Progenitor cell of endocrine pancreas (in vitro differentiated cells): ENCODE results near the gene SAMD4A. TPM values are rescaled to one million over a fixed set of nuclear protein-coding genes. Genes with fewer than 3 reads are reported as not detected.

Experiments used
- DNase-seq: peaks from one replicate; pipeline ENCODE4 v3.0.0; 2021; ENCODE audit warnings: low spot score; ENCODE audit not compliant: unreplicated experiment
- H3K27ac Mint-ChIP-seq: 2 replicates; pipeline ENCODE4 v1.8.0; 2021; ENCODE audit warnings: mild to moderate bottlenecking, moderate library complexity, mixed read lengths
- H3K27me3 Mint-ChIP-seq: 2 replicates; pipeline ENCODE4 v1.8.0; 2021; ENCODE audit warnings: mixed read lengths
- H3K36me3 Mint-ChIP-seq: 2 replicates; pipeline ENCODE4 v1.8.0; 2022; ENCODE audit warnings: mixed read lengths; ENCODE audit not compliant: insufficient read depth
- H3K4me1 Mint-ChIP-seq: 2 replicates; pipeline ENCODE4 v1.8.0; 2021; ENCODE audit warnings: low read depth, mixed read lengths
- H3K4me3 Mint-ChIP-seq: 2 replicates; pipeline ENCODE4 v1.8.0; 2021; ENCODE audit warnings: low read depth, mild to moderate bottlenecking, moderate library complexity, mixed read lengths
- H3K9me3 Mint-ChIP-seq: 2 replicates; pipeline ENCODE4 v1.8.0; 2021; ENCODE audit warnings: low read depth, mixed read lengths
- CTCF ChIP-seq: fragments of 200-600 bp; sonication (generic); IDR thresholded peaks from one replicate; pipeline ENCODE4 v1.5.0; 2021; ENCODE audit warnings: antibody characterized with exemption, mild to moderate bottlenecking; ENCODE audit not compliant: unreplicated experiment
- total RNA-seq: library from RNA; stranded (reverse); gene quantifications from 2 replicates; pipeline ENCODE4 v1.2.1, GENCODE V29; 2021

SAMD4A gene
- total RNA-seq, 1 donor from 2014 or later: 9.1 TPM

- no peaks in the 10 kb centered on the region for H3K4me1 Mint-ChIP-seq
- no peak overlapping the region for H3K27ac Mint-ChIP-seq
- DNase-seq: no peak
- no peak overlapping the region for H3K4me3 Mint-ChIP-seq
- TF ChIP-seq CTCF: no peak
- H3K9me3 Mint-ChIP-seq: no peaks in the 10 kb centered on the region
- no peaks in the 10 kb centered on the region for H3K27me3 Mint-ChIP-seq
- H3K36me3 Mint-ChIP-seq: no peaks in the 10 kb centered on the region
Measured at GRCh38 chr14:54593860-54594259, 26.9 kb downstream of the SAMD4A start.

- TF ChIP-seq CTCF: no peak
- no peaks in the 10 kb centered on the region for H3K36me3 Mint-ChIP-seq
- no peak for DNase-seq
- H3K4me3 Mint-ChIP-seq: no peak overlapping the region
- H3K4me1 Mint-ChIP-seq: no peaks in the 10 kb centered on the region
- no peaks in the 10 kb centered on the region for H3K27me3 Mint-ChIP-seq
- no peaks in the 10 kb centered on the region for H3K9me3 Mint-ChIP-seq
- H3K27ac Mint-ChIP-seq: no peak overlapping the region
Measured at GRCh38 chr14:54594537-54594936, 27.6 kb downstream of the SAMD4A start.

- no peaks in the 10 kb centered on the region for H3K9me3 Mint-ChIP-seq
- H3K4me1 Mint-ChIP-seq: no peaks in the 10 kb centered on the region
- H3K27ac Mint-ChIP-seq: no peak overlapping the region
- H3K4me3 Mint-ChIP-seq: no peak overlapping the region
- no peaks in the 10 kb centered on the region for H3K36me3 Mint-ChIP-seq
- no peak for DNase-seq
- TF ChIP-seq CTCF: no peak
- no peaks in the 10 kb centered on the region for H3K27me3 Mint-ChIP-seq
Measured at GRCh38 chr14:54597795-54598443, 31.0 kb downstream of the SAMD4A start.

- H3K4me3 Mint-ChIP-seq: no peak overlapping the region
- peaks cover 3% of the 10 kb centered on the region for H3K9me3 Mint-ChIP-seq
- H3K27ac Mint-ChIP-seq: no peak overlapping the region
- H3K27me3 Mint-ChIP-seq: no peaks in the 10 kb centered on the region
- no peak for TF ChIP-seq CTCF
- DNase-seq: no peak
- no peaks in the 10 kb centered on the region for H3K4me1 Mint-ChIP-seq
- no peaks in the 10 kb centered on the region for H3K36me3 Mint-ChIP-seq
Measured at GRCh38 chr14:54599966-54600716, 33.2 kb downstream of the SAMD4A start.

- DNase-seq: no peak
- Mint-ChIP-seq H3K27ac (no peak overlapping the region), H3K9me3 (peaks cover 3% of the 10 kb centered on the region), H3K4me3 (no peak overlapping the region), H3K36me3 (no peaks in the 10 kb centered on the region), H3K4me1 (no peaks in the 10 kb centered on the region), H3K27me3 (no peaks in the 10 kb centered on the region)
- no peak for TF ChIP-seq CTCF
Measured at GRCh38 chr14:54600717-54601109, 33.8 kb downstream of the SAMD4A start.
